Endothelial cell of umbilical vein (primary cell): ENCODE measurements around the gene TMEM108. TPM values are rescaled to one million over a fixed set of nuclear protein-coding genes. Genes with fewer than 3 reads are reported as not detected.

ENCODE experiments used
- BruUV-seq: library from RNA; stranded (reverse); fragments of 400-500 nt; replicated peaks from 2 replicates; lab custom pipeline; 2021; lab: Mats Ljungman, UMichigan
- CTCF ChIA-PET: fragments of 300-600, 350-600 bp; sonication (Branson Sonifier 250); formaldehyde crosslinking; loops from one replicate; lab custom pipeline; 2021; ENCODE audit warnings: antibody characterized with exemption, inconsistent platforms; lab: Charles Lee
- POLR2A ChIA-PET: fragments of 300-600, 350-600 bp; sonication (Branson Sonifier 250); formaldehyde crosslinking; loops from one replicate; lab custom pipeline; 2021; ENCODE audit warnings: antibody characterized with exemption, inconsistent platforms; lab: Charles Lee
- DNase-seq: peaks from one replicate; pipeline ENCODE4 v3.0.0-alpha.2; 2011; ENCODE audit warnings: low read depth, low spot score
- FAIRE-seq: peaks from 2 replicates; lab custom pipeline; 2011; peaks lifted over from hg19 to GRCh38; lab: Jason Lieb, UNC
- H2AFZ ChIP-seq: 2 replicates; pipeline ENCODE4 v1.6.0; 2012; ENCODE audit warnings: low read depth, low read length, control low read depth, inconsistent platforms
- H3K27ac ChIP-seq: 2 replicates; pipeline ENCODE4 v1.5.1; 2011; ENCODE audit warnings: low read depth, mild to moderate bottlenecking, control low read depth, low read length, moderate library complexity; ENCODE audit not compliant: insufficient read depth
- H3K27me3 ChIP-seq, 2 experiments: 2 replicates each; pipeline versions ENCODE4 v1.6.0 to v1.6.1; 2011; ENCODE audit warnings: low read length in 2 of 2, mixed read lengths in 1 of 2; ENCODE audit not compliant: control insufficient read depth in 2 of 2, insufficient read depth in 2 of 2
- H3K36me3 ChIP-seq, 2 experiments: 2 replicates in 1 of 2; 3 replicates in 1 of 2; pipeline ENCODE4 v1.5.1; 2011; ENCODE audit warnings: low read length in 2 of 2, mild to moderate bottlenecking in 1 of 2, moderate library complexity in 1 of 2; ENCODE audit not compliant: control insufficient read depth in 2 of 2, insufficient read depth in 2 of 2; ENCODE audit errors: extremely low read depth in 1 of 2
- H3K4me1 ChIP-seq: 3 replicates; pipeline ENCODE4 v1.5.1; 2011; ENCODE audit warnings: mild to moderate bottlenecking, low read length; ENCODE audit not compliant: control insufficient read depth, insufficient read depth; ENCODE audit errors: extremely low read depth
- H3K4me2 ChIP-seq: 2 replicates; pipeline ENCODE4 v1.6.1; 2011; ENCODE audit warnings: low read length, control low read depth, mixed read lengths; ENCODE audit not compliant: insufficient read depth
- H3K4me3 ChIP-seq, 3 experiments: fragments of 200-600 bp in 1 of 3; sonication (generic), shearing (Covaris generic) in 1 of 3; replicated peaks in 1 of 3; 2 replicates each; pipeline ENCODE4 v1.5.1; 2011 to 2016; ENCODE audit warnings: control low read depth in 3 of 3, low read length in 3 of 3, mild to moderate bottlenecking in 2 of 3, inconsistent platforms in 1 of 3, low read depth in 1 of 3, moderate library complexity in 1 of 3; ENCODE audit not compliant: insufficient read depth in 1 of 3
- H3K79me2 ChIP-seq: 2 replicates; pipeline ENCODE4 v1.6.0; 2012; ENCODE audit warnings: low read length, inconsistent platforms; ENCODE audit not compliant: control insufficient read depth, insufficient read depth
- H3K9ac ChIP-seq: replicated peaks from 2 replicates; pipeline ENCODE3; 2011; ENCODE audit warnings: low read length, control low read depth; ENCODE audit not compliant: insufficient read depth; ENCODE audit errors: extremely low read depth
- H3K9me1 ChIP-seq: replicated peaks from 3 replicates; pipeline ENCODE4 v1.6.0; 2011; ENCODE audit warnings: mild to moderate bottlenecking, low read length; ENCODE audit not compliant: control insufficient read depth, insufficient read depth; ENCODE audit errors: extremely low read depth
- H3K9me3 ChIP-seq: replicated peaks from 2 replicates; pipeline ENCODE4 v1.5.1; 2012; ENCODE audit warnings: low read length, inconsistent platforms; ENCODE audit not compliant: control insufficient read depth, insufficient read depth
- H4K20me1 ChIP-seq: replicated peaks from 2 replicates; pipeline ENCODE3; 2011; ENCODE audit warnings: mild to moderate bottlenecking, low read length; ENCODE audit not compliant: control insufficient read depth, insufficient read depth; ENCODE audit errors: extremely low read depth
- CTCF ChIP-seq, 2 donors: IDR thresholded peaks; 1 replicate in 1 of 2; 2 replicates in 1 of 2; pipeline ENCODE4 v1.5.1; 2011; ENCODE audit warnings: low read length in 2 of 2, mild to moderate bottlenecking in 2 of 2, moderate library complexity in 2 of 2, control low read depth in 1 of 2, inconsistent platforms in 1 of 2, low read depth in 1 of 2; ENCODE audit not compliant: insufficient read depth in 1 of 2; ENCODE audit errors: extremely low read depth in 1 of 2
- EZH2 ChIP-seq: IDR thresholded peaks from 2 replicates; pipeline ENCODE4 v1.6.1; 2012; ENCODE audit warnings: borderline replicate concordance, low read depth, mild to moderate bottlenecking, moderate library complexity, low read length, inconsistent platforms; ENCODE audit not compliant: severe bottlenecking
- FOS ChIP-seq: IDR thresholded peaks from 2 replicates; pipeline ENCODE4 v1.6.1; 2011; ENCODE audit warnings: mild to moderate bottlenecking, low read length, moderate library complexity, borderline replicate concordance; ENCODE audit not compliant: insufficient read depth
- GATA2 ChIP-seq: IDR thresholded peaks from 2 replicates; pipeline ENCODE4 v1.7.0; 2011; ENCODE audit warnings: low read depth, mild to moderate bottlenecking, moderate library complexity, mixed read lengths, low read length; ENCODE audit not compliant: insufficient read length, insufficient read depth
- JUN ChIP-seq: IDR thresholded peaks from 2 replicates; pipeline ENCODE4 v1.6.1; 2011; ENCODE audit warnings: borderline replicate concordance, low read depth; ENCODE audit not compliant: insufficient read length, insufficient read depth
- MAX ChIP-seq: IDR thresholded peaks from 2 replicates; pipeline ENCODE4 v1.6.1; 2011; ENCODE audit not compliant: insufficient read depth, insufficient read length
- MYC ChIP-seq: IDR thresholded peaks from one replicate; pipeline ENCODE4 v1.6.1; 2011; ENCODE audit warnings: mild to moderate bottlenecking, low read depth, low read length
- POLR2A ChIP-seq: IDR thresholded peaks from 2 replicates; pipeline ENCODE4 v1.6.1; 2012; ENCODE audit warnings: low read depth, mild to moderate bottlenecking, control low read depth, low read length
- POLR2AphosphoS5 ChIP-seq: IDR thresholded peaks from 2 replicates; pipeline ENCODE4 v1.6.1; 2012; ENCODE audit warnings: low read depth, mild to moderate bottlenecking, control low read depth, low read length, moderate library complexity; ENCODE audit not compliant: insufficient read depth
- dilution Hi-C: fragments of 300-500 bp; cut with MboI; formaldehyde crosslinking; loops from one replicate; pipeline ENCODE4 v1.15.0; 2019; ENCODE audit warnings: low sequenced_read_pairs; ENCODE audit not compliant: extremely low pct_ligation_motif_present
- intact Hi-C: fragments of 100-400 bp; cut with micrococcal nuclease; formaldehyde crosslinking; loops from one replicate; pipeline ENCODE4 v1.10.0; 2022
- polyA plus RNA-seq, 4 experiments: library from polyadenylated mRNA; depleted of rRNA in 3 of 4; stranded (reverse) in 3 of 4; unstranded in 1 of 4; fragments of >200 nt; gene quantifications; 2 replicates each; pipeline versions ENCODE4 v1.2.1 to v1.2.3, GENCODE V29; 2011 to 2012; ENCODE audit warnings: missing spikeins in 1 of 4
- total RNA-seq: library from RNA; stranded (reverse); gene quantifications from 2 replicates; pipeline ENCODE4 v1.2.3, GENCODE V29; 2021

The TMEM108 gene
- total and polyA plus RNA-seq, 2 donors (not counting 3 experiments of a cell fraction or from before 2014, with no cell fraction given): 0.40 to 1.1 TPM

GRCh38 chr3:133079621-133080020 lies 41.4 kb downstream of the TMEM108 start:
- intact Hi-C loops (no loop called here), dilution Hi-C loops (no loop called here)
- no peaks in the 10 kb centered on the region for H3K9me1 ChIP-seq
- ChIA-PET POLR2A (no interaction called here), CTCF (no interaction called here)
- no peak overlapping the region for H2AFZ ChIP-seq
- H4K20me1 ChIP-seq: no peaks in the 10 kb centered on the region
- no peak for TF ChIP-seq EZH2
- TF ChIP-seq POLR2AphosphoS5: no peak
- no peak overlapping the region for H3K27ac ChIP-seq
- FAIRE-seq (no peak), DNase-seq (no peak)
- no peaks in the 10 kb centered on the region for H3K79me2 ChIP-seq
- H3K4me1 ChIP-seq: no peaks in the 10 kb centered on the region
- H3K4me2 ChIP-seq: no peak overlapping the region
- H3K9ac ChIP-seq: no peak overlapping the region
- no TSS peak for BruUV-seq
- no peak overlapping the region for H3K4me3 ChIP-seq
- H3K36me3 ChIP-seq: no peaks in the 10 kb centered on the region
- H3K9me3 ChIP-seq: no peaks in the 10 kb centered on the region
- H3K27me3 ChIP-seq: no peaks in the 10 kb centered on the region

GRCh38 chr3:133081016-133081415 lies 42.8 kb downstream of the TMEM108 start:
- Histone ChIP-seq H3K9me3 (no peaks in the 10 kb centered on the region), H2AFZ (no peak overlapping the region), H4K20me1 (no peaks in the 10 kb centered on the region), H3K36me3 (no peaks in the 10 kb centered on the region), H3K4me3 (no peak overlapping the region), H3K4me1 (no peaks in the 10 kb centered on the region), H3K27ac (no peak overlapping the region), H3K9me1 (no peaks in the 10 kb centered on the region), H3K79me2 (no peaks in the 10 kb centered on the region), H3K27me3 (no peaks in the 10 kb centered on the region), H3K9ac (no peak overlapping the region), H3K4me2 (no peak overlapping the region)
- BruUV-seq: no TSS peak
- DNase-seq (no peak), FAIRE-seq (no peak)
- POLR2A ChIA-PET: no interaction called here
- CTCF ChIA-PET: interaction anchor here (1.4 kb wide), 1 partner anchor 40 kb away, joined by 3 read pairs; no protein-coding TSS in a partner anchor
- TF ChIP-seq POLR2AphosphoS5 (no peak), JUN (no peak), EZH2 (no peak), FOS (no peak), POLR2A (no peak), MAX (no peak), CTCF (IDR thresholded peaks at IDR 0.05; ENCODE audit: extremely low read depth in 1 of 2, insufficient read depth in 1 of 2, low read depth in 1 of 2, low read length in 2 of 2) (no peak), MYC (no peak), GATA2 (no peak)
- intact Hi-C loops (no loop called here), dilution Hi-C loops (no loop called here)
